T-helper 9 cell (primary cell): ENCODE data around the gene CIB4.

Experiments
- DNase-seq: peaks from one replicate; pipeline ENCODE4 v3.0.0-alpha.2; 2020

CIB4 gene

GRCh38 chr2:26639685-26640243 lies 1.4 kb downstream of the CIB4 start:
- no peak for DNase-seq

- no peak for DNase-seq
Observed at GRCh38 chr2:26637811-26638310, 3.3 kb downstream of the CIB4 start.

DNA sequence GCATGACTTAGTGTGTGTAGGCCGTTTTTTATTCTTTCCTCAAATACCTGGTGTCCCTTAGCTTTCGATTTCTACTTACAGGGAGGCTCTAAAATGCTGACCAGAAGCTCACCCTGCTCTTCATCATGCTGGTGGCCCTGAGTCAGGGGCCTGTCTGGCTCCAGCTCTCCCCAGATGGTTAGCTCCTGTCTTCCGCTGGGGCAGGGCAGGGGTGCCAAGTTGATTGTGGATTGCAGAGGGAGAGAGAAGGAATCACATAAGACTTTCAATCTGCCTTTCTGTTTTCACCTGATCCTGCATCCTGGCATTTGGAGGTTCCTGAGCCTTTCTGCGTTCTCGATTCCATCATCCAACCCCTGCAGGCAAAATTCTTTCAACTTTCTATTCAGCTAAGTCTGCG lies 4.2 kb downstream of the CIB4 start:
- no peak for DNase-seq

DNA sequence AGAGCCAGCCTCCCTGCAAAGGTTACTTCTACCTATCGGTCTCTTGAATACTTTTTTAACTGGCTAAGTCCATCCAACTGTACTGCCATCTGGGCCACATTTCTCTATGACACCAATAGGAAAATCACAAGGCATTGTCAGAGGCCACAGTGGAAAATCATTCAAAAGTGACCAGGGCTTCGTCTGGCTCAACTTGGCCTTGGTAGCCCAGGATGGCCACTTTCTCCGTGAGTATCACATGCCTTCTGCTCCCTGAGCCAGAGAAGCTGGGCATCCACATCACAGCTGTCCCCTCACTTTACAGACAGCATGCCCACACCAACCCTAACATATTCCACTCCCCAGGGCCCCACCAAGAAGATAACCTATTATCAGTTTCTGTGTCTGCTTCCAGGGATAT lies 5.8 kb downstream of the CIB4 start:
- no peak for DNase-seq

GRCh38 chr2:26634636-26635230 lies 6.4 kb downstream of the CIB4 start:
- DNase-seq: no peak

DNA sequence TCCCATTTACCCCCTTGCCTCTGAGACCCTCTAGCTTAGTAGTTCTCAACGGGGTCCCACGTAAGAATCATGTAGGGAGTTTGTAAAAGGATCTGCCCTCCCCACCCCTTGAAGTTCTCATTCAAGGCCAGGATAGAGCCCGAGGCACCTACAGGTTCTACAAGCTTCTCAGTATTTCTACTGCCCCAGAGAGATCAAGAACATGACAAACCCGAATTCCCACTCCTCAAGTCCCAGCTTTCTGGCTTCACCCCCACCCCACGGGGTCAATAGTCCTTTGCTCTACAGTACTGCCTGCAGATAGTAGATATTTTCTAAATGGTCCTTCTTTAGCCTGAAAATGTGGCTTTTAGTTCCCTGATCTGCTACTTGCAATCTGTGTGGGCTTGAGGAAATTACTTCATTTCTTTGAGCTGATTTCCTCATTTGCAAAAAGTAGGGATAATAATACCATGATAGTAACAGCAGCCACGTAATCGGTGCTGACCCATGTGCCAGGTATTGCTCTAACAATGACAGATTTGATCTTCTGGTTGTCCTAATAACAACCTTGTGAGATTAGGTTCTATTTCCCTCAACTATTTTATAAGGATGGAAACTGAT lies 7.1 kb downstream of the CIB4 start:
- DNase-seq: no peak

DNA sequence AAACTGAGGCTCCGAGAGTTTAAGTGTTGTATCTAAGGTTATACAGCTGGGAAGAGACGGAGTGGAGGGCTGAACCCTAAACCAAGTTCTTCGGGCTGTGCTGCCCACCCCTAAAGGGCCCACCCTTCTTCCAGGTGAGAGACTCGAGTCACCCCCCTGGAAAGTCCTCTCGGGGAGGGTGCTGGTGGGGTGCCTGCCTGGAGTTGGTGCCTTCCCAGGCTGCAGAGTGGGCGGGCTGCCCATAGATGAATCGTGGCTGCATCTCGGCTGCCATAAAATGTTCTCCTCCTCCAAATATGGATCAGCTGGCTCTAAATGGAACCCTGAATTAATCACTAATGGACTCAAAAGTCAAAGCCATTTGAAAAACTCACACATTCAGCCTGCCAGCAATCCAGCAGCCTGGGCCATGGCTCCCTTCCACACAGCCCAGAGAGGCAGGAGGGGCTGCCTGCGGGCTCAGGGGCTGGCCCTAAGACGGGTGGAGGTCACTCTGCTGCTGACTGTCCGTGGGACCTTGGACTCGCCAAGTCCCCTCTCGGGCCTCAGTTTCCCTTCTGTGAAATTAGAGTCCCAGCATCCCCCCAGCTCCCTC lies 7.7 kb downstream of the CIB4 start:
- no peak for DNase-seq

DNA sequence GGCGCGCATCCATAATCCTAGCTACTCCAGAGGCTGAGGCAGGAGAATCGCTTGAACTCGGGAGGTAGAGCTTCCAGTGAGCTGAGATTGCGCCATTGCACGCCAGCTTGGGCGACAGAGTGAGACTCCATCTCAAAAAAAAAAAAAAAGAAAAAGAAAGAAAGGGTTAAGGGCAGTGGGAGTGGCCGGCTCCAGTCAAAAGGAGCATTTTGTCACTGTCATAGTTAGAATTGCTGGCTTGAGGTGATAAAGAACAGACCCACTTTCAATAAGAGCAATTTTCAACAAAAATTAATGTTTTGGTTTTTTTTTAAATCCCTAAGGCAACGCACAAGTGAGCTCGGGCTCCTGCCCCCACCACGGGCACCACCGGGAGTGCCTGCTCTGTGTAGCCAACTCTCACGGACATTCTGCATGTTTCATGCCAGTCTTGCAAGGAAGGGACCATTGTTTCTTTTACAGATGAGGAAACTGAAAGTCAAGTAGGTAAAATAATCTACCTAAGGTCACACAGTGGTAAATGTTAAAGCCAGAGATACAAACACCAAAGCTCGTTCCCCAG lies 8.5 kb downstream of the CIB4 start:
- DNase-seq: no peak

DNA sequence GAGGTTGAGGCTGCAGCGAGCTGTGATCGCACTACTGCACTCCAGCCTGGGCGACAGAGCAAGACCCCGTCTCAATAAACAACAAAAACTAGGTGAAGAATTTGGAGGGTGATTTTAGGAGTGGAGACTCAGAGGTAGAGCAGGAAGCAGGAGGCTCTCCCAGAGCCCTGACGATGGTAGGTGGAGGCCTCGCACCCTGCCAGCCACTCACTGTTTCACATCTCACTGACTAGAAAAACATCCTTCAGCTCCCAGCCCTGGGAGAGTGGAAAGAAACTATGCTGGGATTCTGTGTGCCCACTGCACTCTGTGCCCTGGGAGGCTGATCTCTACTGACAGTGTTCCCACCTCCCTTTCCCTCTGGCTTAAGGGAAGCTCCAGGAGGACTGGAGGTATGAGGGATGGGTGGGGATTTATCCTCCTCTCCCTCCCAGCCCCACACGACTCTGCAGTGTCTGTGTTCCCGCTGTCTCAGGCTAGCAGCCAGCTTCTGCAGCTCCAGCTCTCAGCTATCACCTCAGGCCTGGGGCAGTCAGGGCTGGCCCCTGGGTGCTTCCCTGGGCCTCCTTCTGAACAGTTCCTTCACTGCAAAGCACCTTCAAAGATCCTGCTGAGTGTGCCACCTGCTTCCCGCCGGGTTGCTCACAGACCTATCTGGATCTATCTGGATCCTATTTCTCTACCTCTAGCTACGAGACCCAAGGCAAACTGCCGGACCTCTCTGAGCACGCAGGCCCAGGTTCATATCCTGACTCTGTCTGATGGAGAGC lies 9.6 kb downstream of the CIB4 start:
- no peak for DNase-seq

DNA sequence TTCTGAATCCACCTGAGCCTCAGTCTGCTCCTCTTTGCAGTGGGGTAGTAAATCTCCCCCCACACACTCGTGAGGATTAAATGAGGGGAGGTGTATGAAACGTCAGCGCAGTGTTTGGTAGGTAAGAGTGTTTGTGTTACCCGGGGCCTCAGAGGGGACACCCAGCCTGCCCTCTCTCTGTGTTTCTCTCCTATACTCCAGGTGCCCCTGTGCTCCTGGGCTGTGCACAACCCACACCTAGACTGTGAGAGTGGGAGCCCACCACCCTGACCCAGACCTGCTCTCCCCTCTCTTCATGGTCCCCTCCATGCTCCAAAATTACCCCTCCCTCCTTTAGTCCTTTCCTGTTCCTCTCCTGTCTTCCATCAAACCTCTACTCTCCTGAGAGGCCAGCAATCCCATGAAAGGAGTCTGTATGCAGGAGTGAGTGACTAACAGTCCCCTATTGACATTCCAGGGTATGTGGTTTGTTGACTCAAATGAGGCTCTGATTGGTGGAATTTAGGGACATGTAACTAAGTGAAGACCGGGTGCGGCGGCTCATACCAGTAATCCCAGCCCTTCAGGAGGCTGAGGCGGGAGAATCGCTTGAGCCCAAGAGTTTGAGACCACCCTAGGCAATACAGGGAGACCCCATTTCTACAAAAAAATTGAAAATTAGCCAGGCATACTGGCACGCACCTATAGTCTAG lies 10.4 kb downstream of the CIB4 start:
- no peak for DNase-seq

GRCh38 chr2:26630235-26630634 lies 10.9 kb downstream of the CIB4 start:
- DNase-seq: no peak

- no peak for DNase-seq
Observed at GRCh38 chr2:26629751-26630150, 11.4 kb downstream of the CIB4 start.

DNA sequence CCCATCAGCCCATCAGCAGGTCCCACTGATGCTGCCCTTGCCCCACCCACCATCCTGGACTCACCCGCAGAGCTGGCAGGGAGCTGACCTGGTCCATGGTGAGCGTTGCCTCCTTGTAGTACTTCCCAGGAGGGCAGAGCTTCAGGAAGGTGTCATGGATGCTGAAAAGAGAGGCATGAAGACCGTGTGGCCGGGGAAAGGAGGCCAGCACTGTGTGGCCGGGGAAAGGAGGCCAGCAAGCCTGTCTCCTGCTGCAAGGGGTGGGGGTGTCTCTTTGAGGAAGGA lies 11.9 kb downstream of the CIB4 start:
- no peak for DNase-seq

DNA sequence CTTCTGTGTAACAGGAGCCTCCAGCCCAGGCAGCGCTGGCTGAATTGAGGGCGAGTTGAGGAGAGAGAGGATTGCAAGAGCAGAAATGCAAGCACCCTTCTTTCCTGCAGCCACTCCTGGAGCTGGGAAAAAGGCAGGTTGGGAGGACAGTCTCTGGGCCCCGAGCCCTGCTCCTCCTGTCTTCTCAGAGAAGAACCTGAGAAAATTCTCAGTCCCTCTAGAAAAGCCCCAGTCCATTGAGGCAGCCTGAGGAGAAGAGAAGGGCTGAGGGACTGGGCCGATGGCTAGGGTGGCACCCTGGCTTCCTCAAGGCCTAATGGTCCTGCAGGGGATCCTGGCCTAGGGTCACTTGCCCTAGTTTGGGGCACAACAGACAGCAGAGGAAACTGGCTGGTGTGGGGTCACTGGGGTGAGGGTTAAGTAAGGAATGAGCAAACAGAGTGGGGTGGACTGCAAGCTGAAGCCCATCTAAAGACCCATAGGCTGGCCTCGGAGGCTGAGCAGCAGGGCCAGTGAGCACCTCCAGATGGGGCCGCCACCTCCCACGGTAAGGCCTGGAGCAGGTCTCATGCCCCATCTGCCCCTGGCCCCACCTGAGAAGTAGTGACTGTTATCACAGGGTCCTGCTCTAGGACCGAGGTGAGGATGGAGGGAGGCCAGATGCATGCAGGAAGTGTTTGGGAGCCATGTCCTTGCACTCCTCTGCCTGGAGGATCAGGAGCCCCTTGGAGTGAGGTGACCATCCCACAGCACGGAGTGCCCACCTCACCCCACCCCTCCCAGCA lies 12.4 kb downstream of the CIB4 start:
- no peak for DNase-seq

- no peak for DNase-seq
Observed at GRCh38 chr2:26627350-26628105, 13.6 kb downstream of the CIB4 start.

DNA sequence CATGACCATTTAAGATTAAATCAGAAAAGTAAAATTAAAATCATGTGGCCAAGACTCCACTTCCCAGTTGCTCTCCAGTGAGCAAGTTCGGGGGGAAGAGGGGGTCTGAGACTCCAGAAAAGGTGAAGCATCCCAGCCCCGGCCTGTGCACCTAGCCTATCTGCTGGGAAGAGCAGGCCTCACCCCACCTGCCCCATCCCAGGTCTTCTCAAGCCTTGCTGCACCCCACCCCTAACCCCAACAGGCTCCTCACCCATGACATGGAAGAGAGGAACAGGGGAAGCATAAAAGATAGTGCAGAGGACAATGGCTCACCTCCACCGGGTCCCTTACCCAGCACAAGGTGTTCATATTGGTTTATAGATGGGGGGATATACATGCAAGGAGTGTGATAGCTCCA lies 14.6 kb downstream of the CIB4 start:
- no peak for DNase-seq

GRCh38 chr2:26623541-26624495 lies 17.3 kb downstream of the CIB4 start:
- no peak for DNase-seq

GRCh38 chr2:26621469-26622199 lies 19.5 kb downstream of the CIB4 start:
- no peak for DNase-seq

DNA sequence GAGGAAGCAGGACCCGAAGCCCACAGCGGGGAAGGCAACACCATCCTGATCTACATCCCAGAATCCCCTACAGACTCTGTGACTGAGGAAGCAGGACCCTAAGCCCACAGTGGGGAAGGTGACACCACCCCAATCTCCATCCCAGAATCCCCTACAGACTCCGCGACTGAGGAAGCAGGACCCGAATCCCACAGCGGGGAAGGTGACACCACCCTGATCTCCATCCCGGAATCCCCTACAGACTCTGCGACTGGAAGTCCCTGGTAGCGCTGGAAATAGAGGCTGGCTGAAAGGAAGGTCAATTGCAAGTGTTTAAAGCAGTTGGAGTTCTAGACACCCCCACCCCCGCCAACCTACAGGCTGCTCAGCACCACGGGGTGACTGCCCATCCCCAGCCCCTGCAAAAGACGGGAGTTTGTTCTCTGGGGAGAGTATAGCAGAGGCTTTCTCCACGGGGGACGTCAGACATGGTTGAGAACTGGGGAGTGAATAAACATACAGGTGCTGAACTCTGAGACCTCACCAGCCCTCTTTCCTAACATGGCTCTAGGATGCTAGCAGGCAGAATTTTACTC lies 21.0 kb downstream of the CIB4 start:
- DNase-seq: no peak
